CD4-positive, alpha-beta T cell treated with Interleukin-15 for 4 hours (primary cell): ENCODE data around the gene RAB31.
"Not testable (repeated sequence)": the region's sequence is repeated elsewhere in the genome, so short reads cannot be mapped to it uniquely, and the experiment has no call there.

Experiments
- DNase-seq: peaks from one replicate; pipeline ENCODE4 v3.0.0-alpha.2; 2020; ENCODE audit warnings: low spot score

Gene RAB31

DNA sequence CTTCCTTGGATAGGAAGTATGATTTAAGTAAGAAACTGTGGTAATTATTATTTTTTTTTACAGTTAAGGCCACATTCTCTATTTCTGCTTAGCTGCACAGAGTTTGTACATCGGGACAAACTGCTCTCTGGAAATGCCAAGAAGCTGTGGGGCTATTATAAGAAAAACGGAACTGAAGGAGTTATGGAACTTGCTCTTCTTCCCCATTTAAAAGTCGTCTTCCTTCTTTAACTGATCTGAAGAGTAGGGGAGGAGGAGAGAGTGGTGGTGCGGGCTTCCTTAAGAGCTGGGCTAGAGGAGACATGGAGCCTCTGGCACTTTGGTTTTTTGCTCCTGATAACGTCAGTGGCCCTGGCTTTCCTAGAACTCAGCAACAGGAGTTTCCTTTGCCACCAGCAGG, 54.4 kb downstream of the RAB31 start:
- DNase-seq: no peak

- no peak for DNase-seq
Measured at GRCh38 chr18:9763157-9763556, 55.1 kb downstream of the RAB31 start.

DNA sequence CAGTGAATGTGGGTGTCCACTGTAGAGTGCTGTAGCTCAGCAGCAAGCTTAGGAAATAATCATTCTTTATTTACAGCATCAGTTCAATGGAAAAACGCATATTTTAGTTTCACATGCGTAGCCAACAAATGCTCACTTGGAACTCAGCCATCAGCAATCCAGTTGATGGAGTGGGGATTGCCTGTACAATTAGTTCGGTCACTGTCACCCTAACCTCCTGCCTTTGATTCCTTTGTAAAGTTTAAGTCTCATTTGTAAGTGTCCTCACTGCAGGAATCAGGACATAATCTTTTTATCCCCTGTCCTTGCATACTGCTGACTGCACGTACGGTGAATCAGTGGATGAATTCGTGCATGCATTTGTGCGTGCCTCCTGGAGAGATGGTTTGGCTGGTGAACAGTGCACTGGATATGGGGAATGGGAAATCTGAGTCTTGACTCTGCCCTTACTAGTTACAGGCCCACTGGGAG, 55.9 kb downstream of the RAB31 start:
- no peak for DNase-seq

GRCh38 chr18:9765501-9765900, 57.4 kb downstream of the RAB31 start:
- no peak for DNase-seq

DNA sequence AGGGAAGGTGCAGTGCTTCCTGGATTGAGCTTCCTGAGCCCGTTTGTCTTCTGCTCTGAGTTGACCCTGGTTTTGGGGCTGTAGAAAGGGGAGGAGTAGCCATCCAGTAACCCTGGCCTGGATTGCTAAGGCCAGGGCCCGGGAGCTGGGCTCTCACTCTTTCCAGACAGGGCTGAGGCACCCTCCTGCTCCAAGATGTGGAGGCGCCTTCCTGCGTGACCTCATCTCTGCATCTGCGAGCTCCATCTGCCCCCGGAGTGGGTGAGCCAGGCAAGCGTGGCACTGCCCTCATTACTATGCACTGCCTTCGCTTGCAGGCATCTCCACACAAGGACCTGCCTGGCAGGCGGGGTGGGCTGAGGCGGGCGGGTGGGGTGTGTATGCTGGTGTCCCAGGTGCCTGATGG, 58.0 kb downstream of the RAB31 start:
- no peak for DNase-seq

- DNase-seq: no peak
Measured at GRCh38 chr18:9766740-9767139, 58.6 kb downstream of the RAB31 start.

DNA sequence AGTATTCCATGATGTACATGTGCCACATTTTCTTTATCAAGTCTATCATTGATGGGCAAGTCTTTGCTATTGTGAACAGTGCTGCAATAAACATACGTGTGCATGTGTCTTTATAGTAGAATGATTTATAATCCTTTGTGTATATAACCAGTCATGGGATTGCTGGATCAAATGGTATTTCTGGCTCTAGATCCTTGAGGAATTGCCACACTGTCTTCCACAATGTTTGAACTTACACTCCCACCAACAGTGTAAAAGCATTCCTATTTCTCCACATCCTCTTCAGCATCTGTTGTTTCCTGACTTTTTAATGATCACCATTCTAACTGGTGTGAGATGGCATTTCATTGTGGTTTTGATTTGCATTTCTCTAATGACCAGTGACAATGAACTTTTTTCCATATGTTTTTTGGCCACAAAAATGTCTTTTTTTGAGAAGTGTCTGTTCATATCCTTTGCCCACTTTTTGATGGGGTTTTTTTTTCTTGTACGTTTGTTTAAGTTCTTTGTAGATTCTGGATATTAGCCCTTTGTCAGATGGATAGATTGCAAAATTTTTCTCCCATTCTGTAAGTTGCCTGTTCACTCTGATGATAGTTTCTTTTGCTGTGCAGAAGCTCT, 60.1 kb downstream of the RAB31 start:
- not testable (repeated sequence) for DNase-seq

GRCh38 chr18:9770111-9770510, 62.0 kb downstream of the RAB31 start:
- not testable (repeated sequence) for DNase-seq

DNA sequence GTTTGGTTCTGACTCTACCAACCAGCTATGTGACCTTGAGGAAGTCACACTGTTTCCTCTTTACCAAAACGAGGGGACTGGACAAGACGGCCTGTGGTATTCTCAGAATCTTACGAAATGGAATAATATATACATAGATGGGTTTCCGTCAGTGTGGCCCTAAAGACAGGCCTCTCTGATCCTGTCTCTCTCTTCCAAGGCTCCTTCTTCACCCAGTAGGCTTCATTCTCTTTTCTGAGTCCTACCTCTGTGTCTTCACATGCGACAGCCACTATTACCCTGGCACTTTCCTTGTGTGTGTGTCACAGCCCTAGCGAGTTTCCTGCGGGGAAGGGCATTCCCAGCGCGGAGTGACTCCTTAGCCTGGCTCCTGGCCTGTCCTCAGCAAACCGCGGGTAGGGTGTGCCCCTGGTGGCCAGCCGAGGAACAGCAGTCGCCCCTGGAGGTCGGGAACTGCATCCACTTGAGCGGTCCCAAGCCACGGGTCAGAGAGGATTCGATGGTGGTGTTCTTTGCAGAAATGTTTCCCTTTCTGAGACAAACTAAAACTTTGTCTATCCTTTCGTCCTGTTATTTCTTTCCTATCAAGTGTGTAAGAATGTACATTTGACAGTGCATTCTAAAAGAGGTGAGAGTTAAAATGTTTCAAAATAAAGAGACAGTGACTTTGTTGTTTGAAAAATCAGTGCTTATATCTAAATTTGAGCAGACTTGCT, 63.3 kb downstream of the RAB31 start:
- DNase-seq: peak; percentile 31

DNA sequence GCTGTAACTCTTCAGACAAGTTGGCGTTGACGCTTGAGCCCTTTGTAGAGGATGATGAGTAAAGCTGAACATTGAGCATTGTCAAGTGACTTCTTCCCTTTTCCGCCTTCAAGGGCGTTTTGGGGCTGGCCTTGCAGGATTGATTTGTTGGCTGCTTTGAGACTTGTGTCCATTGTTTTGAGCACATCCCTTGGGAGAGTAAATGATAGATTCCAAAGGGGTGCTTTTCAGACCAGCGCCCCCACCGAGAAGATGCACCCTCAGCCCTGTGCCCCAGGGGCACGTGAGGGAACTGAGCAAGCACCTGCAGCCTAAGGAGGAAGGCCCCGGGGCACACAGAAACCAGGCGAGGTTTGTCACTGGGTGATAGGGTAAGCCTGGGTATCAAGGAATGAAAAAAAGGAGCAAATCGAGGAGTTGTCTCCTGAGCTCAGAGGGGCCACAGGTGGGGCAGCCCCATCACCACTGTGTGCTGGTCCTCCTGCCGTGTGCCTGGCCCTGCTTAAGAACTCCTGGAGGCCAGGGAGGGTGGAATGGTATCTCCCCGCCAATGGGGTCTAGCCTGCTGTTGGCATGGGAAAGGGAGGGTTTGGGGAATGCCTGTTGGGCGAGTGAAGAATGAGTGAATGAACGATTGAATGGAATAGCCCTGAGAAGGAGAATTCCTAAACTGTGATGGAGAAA, 64.0 kb downstream of the RAB31 start:
- no peak for DNase-seq

GRCh38 chr18:9772847-9773677, 65.0 kb downstream of the RAB31 start:
- DNase-seq: no peak

DNA sequence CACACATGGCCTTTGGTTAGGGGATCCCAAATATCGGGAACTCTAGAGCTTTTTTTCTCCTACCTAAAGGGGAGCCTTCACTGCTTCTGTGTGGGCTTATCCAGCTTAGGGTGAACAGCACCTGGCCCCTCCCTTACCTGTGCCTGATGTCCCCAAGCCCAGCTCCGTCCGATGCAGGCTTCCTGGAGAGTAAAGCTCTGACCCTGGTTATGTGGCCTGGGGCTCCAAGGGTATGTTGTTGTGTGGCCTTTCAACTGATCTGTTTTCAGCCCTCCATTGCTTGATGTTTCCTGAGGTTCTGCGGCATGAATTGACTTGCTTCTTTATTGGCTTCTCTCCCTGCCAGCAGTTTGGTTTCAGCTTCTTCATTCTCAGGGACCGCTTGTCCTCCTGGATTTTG, 66.0 kb downstream of the RAB31 start:
- no peak for DNase-seq

- DNase-seq: no peak
Measured at GRCh38 chr18:9775178-9775577, 67.1 kb downstream of the RAB31 start.

DNA sequence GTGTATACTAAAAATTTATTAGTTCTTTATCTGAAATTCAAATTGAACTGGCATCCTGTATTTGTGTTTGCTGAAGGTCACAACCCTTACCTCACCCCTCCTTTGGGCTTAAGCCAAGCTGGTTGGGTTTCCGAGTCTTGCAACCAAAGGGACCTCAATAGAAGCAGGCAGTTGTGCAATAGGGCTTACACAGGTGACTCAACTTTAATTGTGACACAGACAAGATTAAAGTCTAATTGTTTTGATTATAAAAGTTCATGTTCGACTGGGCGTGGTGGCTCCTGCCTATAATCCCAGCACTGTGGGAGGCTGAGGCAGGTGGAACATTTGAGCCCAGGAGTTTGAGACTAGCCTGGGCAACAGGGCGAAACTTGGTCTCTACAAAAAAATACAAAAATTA, 71.5 kb downstream of the RAB31 start:
- no peak for DNase-seq

DNA sequence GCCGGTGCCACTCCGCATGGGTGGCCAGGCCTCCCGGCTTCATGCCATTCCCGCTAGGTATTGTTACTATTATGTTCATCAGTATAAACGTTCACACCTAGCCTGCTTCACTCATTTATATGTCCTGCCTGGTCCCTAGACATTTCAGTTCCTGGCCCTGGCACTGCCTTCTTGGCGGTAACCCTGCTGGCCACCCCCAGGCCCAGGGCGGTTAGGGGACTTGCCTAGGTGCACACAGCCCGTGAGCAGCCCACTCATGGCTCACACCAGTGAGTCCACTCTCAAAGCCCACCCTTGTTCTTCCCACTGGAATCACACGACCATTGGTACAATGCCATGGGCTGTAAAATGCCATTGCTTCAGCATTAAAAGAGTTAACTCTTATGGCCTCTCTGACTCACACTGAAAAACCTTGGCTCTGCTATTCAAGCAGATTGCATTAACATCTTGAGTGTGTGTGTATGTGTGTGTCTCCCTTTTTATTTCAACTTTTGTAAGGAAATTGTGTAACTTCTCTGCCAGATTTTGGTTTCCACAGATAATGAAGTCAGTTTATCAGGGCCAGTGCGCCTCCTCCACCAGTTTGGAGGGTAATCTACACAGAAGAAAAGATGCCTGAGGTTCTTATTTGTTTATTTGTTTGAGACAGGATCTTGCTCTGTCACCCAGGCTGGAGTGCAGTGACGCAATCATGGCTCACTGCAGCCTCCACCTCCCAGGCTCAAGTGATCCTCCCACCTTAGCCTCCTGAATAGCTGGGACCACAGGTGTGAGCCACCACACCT, 74.2 kb downstream of the RAB31 start:
- DNase-seq: no peak

- DNase-seq: no peak
Measured at GRCh38 chr18:9786631-9787030, 78.5 kb downstream of the RAB31 start.

GRCh38 chr18:9787036-9787435, 78.9 kb downstream of the RAB31 start:
- no peak for DNase-seq

DNA sequence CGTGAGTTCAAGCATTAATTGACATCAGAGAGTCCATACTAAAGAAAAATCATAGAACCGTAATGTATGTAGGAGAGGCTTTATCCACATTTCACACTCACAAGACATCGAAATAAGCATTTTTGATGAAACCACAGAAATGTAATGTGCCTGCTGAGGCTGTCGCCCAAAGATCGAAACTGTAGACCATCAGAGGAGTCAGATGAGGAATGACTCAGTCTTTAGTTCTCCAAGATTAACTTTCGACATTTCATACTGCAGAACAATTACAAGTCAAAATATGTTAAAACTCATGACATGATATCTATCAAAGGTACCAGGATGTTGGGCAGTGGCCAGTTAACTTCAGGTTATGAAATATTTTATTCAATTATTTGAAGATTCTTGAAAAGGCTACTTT, 79.6 kb downstream of the RAB31 start:
- DNase-seq: no peak

GRCh38 chr18:9788140-9788539, 80.0 kb downstream of the RAB31 start:
- DNase-seq: no peak

- DNase-seq: no peak
Measured at GRCh38 chr18:9788860-9789259, 80.8 kb downstream of the RAB31 start.

DNA sequence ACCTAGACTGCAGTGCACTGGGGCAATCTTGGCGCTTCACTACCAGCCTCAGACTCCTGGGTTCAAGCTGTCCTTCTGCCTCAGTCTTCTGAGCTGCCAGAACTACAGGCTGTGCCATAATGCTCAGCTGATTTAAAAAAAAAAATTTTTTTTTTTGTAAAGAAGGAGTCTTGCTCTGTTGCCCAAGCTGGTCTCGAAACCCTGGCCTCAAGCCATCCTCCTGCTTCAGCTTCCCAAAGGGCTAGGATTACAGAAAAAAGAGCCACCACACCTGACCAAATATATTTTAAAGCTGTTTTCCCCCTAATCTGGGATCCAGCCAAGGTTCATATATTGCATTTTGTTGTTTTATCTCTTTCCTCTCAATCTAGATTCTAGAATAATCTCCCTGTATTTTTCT, 82.2 kb downstream of the RAB31 start:
- DNase-seq: no peak

- no peak for DNase-seq
Measured at GRCh38 chr18:9791991-9792390, 83.9 kb downstream of the RAB31 start.
